ENCODE data around the gene THTPA. TPM values are rescaled to one million over a fixed set of nuclear protein-coding genes. Genes with fewer than 3 reads are reported as not detected.

THTPA gene
- total and polyA plus RNA-seq, 2 of the 13 experiments (the other 11 are each of a cell fraction or from before 2014, with no cell fraction given), result 7.4 to 8.7 TPM

DNA sequence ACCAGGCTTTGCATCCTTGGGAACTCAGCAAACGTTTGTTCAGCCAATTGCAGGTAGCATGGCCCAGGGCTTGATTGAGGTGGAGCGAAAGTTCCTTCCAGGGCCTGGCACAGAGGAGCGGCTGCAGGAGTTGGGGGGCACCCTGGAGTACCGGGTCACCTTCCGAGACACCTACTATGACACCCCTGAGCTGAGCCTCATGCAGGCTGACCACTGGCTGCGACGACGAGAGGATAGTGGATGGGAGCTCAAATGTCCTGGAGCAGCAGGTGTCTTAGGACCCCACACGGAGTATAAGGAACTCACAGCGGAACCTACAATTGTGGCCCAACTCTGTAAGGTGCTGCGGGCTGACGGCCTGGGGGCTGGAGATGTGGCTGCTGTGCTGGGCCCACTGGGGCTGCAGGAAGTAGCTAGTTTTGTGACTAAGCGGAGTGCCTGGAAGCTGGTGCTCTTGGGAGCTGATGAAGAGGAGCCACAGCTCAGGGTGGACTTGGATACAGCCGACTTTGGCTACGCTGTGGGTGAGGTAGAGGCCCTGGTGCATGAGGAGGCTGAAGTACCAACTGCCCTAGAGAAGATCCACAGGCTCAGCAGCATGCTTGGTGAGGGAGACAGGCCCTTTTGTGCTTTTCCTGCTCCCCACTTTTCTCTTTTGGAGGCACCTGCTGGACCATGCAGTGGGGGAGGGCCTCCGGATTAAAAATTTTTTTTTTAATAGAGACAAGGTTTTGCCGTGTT, 799 bp downstream of the THTPA start (continued):
- TF ChIP-seq, protein P1, sequence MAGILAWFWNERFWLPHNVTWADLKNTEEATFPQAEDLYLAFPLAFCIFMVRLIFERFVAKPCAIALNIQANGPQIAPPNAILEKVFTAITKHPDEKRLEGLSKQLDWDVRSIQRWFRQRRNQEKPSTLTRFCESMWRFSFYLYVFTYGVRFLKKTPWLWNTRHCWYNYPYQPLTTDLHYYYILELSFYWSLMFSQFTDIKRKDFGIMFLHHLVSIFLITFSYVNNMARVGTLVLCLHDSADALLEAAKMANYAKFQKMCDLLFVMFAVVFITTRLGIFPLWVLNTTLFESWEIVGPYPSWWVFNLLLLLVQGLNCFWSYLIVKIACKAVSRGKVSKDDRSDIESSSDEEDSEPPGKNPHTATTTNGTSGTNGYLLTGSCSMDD (CRISPR knock-in tag; IDR thresholded peaks at IDR 0.05), result no peak
- TF ChIP-seq DMAP1 (CRISPR knock-in tag; IDR thresholded peaks at IDR 0.05) (no peak), ZFAT (CRISPR knock-in tag; conservative IDR thresholded peaks at IDR 0.05) (no peak), PAF1 (CRISPR knock-in tag; IDR thresholded peaks at IDR 0.05) (0 out of 2 replicates have a peak, but pooled peaks have one; percentile 23), PHF5A (CRISPR knock-in tag; IDR thresholded peaks at IDR 0.05; ENCODE audit: low read depth, unreplicated experiment) (no peak), TBL1XR1 (IDR thresholded peaks at IDR 0.05; ENCODE audit: borderline replicate concordance, low read length, partially characterized antibody) (no peak), ZNF777 (CRISPR knock-in tag; IDR thresholded peaks at IDR 0.05) (no peak), ZNF709 (CRISPR knock-in tag; IDR thresholded peaks at IDR 0.05) (no peak), ZNF446 (CRISPR knock-in tag; IDR thresholded peaks at IDR 0.05) (0 out of 2 replicates have a peak, but pooled peaks have one; percentile 47), ARNT2 (CRISPR knock-in tag; IDR thresholded peaks at IDR 0.05; ENCODE audit: low read depth) (no peak), FIP1L1 (IDR thresholded peaks at IDR 0.05; ENCODE audit: borderline replicate concordance, insufficient read depth, low read depth, low read length) (0 out of 2 replicates have a peak, but pooled peaks have one; percentile 54), ZNF430 (CRISPR knock-in tag; IDR thresholded peaks at IDR 0.05) (no peak), ZNF431 (CRISPR knock-in tag; IDR thresholded peaks at IDR 0.05; ENCODE audit: borderline replicate concordance, low read depth) (no peak), ZNF235 (CRISPR knock-in tag; IDR thresholded peaks at IDR 0.05; ENCODE audit: borderline replicate concordance) (peak; percentile 30), ZNF350 (CRISPR knock-in tag; IDR thresholded peaks at IDR 0.05; ENCODE audit: borderline replicate concordance, low read depth) (no peak), EEA1 (CRISPR knock-in tag; IDR thresholded peaks at IDR 0.05; ENCODE audit: borderline replicate concordance) (no peak), ZNF768 (CRISPR knock-in tag; IDR thresholded peaks at IDR 0.05) (peak; percentile 64)
- TF ChIP-seq, protein P2, sequence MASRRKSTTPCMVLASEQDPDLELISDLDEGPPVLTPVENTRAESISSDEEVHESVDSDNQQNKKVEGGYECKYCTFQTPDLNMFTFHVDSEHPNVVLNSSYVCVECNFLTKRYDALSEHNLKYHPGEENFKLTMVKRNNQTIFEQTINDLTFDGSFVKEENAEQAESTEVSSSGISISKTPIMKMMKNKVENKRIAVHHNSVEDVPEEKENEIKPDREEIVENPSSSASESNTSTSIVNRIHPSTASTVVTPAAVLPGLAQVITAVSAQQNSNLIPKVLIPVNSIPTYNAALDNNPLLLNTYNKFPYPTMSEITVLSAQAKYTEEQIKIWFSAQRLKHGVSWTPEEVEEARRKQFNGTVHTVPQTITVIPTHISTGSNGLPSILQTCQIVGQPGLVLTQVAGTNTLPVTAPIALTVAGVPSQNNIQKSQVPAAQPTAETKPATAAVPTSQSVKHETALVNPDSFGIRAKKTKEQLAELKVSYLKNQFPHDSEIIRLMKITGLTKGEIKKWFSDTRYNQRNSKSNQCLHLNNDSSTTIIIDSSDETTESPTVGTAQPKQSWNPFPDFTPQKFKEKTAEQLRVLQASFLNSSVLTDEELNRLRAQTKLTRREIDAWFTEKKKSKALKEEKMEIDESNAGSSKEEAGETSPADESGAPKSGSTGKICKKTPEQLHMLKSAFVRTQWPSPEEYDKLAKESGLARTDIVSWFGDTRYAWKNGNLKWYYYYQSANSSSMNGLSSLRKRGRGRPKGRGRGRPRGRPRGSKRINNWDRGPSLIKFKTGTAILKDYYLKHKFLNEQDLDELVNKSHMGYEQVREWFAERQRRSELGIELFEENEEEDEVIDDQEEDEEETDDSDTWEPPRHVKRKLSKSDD (CRISPR knock-in tag; IDR thresholded peaks at IDR 0.05; ENCODE audit: low read depth), result no peak
- TF ChIP-seq, protein P3, sequence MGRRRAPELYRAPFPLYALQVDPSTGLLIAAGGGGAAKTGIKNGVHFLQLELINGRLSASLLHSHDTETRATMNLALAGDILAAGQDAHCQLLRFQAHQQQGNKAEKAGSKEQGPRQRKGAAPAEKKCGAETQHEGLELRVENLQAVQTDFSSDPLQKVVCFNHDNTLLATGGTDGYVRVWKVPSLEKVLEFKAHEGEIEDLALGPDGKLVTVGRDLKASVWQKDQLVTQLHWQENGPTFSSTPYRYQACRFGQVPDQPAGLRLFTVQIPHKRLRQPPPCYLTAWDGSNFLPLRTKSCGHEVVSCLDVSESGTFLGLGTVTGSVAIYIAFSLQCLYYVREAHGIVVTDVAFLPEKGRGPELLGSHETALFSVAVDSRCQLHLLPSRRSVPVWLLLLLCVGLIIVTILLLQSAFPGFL (CRISPR knock-in tag; IDR thresholded peaks at IDR 0.05), result no peak
- TF ChIP-seq, protein P4, sequence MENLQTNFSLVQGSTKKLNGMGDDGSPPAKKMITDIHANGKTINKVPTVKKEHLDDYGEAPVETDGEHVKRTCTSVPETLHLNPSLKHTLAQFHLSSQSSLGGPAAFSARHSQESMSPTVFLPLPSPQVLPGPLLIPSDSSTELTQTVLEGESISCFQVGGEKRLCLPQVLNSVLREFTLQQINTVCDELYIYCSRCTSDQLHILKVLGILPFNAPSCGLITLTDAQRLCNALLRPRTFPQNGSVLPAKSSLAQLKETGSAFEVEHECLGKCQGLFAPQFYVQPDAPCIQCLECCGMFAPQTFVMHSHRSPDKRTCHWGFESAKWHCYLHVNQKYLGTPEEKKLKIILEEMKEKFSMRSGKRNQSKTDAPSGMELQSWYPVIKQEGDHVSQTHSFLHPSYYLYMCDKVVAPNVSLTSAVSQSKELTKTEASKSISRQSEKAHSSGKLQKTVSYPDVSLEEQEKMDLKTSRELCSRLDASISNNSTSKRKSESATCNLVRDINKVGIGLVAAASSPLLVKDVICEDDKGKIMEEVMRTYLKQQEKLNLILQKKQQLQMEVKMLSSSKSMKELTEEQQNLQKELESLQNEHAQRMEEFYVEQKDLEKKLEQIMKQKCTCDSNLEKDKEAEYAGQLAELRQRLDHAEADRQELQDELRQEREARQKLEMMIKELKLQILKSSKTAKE (CRISPR knock-in tag; IDR thresholded peaks at IDR 0.05; ENCODE audit: borderline replicate concordance), result peak; percentile 0; the same call in 1 of the 2 replicates
- TF ChIP-seq, protein P5, sequence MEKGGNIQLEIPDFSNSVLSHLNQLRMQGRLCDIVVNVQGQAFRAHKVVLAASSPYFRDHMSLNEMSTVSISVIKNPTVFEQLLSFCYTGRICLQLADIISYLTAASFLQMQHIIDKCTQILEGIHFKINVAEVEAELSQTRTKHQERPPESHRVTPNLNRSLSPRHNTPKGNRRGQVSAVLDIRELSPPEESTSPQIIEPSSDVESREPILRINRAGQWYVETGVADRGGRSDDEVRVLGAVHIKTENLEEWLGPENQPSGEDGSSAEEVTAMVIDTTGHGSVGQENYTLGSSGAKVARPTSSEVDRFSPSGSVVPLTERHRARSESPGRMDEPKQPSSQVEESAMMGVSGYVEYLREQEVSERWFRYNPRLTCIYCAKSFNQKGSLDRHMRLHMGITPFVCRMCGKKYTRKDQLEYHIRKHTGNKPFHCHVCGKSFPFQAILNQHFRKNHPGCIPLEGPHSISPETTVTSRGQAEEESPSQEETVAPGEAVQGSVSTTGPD (CRISPR knock-in tag; IDR thresholded peaks at IDR 0.05), result 0 out of 2 replicates have a peak, but pooled peaks have one; percentile 11

Data from HepG2 (cell line).